ENCODE data around the gene MRPL53.

DNA sequence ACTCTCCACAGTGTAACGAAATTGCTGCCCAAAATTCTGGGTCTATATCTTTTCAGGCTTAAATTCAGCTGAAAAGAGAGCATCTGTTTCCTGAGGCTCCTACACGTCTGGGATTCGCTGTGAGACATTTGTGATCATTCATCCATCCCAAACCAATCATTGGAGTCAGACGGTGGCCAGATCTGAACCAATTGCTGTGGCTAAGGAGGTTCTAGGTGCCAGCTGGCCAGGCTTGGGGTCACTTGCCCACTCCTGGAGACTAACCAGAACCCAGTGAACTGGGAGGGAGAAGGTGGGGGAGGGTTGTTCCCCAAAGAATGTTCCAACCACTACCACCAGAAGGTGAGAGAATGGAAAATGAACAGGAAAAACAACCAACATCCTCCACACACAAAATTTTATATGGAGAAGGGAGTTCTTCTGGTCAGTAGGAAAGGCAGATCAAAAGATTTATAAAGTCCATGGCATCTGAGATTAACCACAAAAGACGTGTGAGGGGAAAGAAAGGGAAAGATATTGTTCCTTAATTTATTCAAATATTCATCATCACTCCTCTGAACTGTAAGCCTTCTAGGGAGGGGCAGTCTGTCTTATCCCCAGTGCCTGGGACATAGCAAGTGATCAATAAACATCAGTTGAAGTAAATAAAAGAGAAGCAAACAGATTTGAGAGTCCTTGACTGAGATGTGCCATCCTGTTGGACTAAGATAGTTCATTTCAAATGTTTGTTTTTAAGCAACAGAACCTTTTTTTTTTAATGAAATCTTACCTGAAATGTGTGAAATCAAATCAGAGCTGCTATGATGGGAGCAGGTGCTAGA, 27.8 kb downstream of the MRPL53 start:
- TF ChIP-seq RAD21 (IDR thresholded peaks at IDR 0.05; ENCODE audit: low read length), result no peak
- TF ChIP-seq, protein P1, sequence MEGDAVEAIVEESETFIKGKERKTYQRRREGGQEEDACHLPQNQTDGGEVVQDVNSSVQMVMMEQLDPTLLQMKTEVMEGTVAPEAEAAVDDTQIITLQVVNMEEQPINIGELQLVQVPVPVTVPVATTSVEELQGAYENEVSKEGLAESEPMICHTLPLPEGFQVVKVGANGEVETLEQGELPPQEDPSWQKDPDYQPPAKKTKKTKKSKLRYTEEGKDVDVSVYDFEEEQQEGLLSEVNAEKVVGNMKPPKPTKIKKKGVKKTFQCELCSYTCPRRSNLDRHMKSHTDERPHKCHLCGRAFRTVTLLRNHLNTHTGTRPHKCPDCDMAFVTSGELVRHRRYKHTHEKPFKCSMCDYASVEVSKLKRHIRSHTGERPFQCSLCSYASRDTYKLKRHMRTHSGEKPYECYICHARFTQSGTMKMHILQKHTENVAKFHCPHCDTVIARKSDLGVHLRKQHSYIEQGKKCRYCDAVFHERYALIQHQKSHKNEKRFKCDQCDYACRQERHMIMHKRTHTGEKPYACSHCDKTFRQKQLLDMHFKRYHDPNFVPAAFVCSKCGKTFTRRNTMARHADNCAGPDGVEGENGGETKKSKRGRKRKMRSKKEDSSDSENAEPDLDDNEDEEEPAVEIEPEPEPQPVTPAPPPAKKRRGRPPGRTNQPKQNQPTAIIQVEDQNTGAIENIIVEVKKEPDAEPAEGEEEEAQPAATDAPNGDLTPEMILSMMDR (conservative IDR thresholded peaks at IDR 0.05; ENCODE audit: low read depth, low read length), result no peak
- no peak for TF ChIP-seq POLR2A (IDR thresholded peaks at IDR 0.05; ENCODE audit: low read depth, low read length)
- TF ChIP-seq SMC3 (IDR thresholded peaks at IDR 0.05; ENCODE audit: low read depth, low read length), result no peak
- TF ChIP-seq, protein P2, sequence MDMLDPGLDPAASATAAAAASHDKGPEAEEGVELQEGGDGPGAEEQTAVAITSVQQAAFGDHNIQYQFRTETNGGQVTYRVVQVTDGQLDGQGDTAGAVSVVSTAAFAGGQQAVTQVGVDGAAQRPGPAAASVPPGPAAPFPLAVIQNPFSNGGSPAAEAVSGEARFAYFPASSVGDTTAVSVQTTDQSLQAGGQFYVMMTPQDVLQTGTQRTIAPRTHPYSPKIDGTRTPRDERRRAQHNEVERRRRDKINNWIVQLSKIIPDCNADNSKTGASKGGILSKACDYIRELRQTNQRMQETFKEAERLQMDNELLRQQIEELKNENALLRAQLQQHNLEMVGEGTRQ (IDR thresholded peaks at IDR 0.05; ENCODE audit: low read depth, low read length), result no peak
- TF ChIP-seq FOS (IDR thresholded peaks at IDR 0.05; ENCODE audit: low read depth, low read length), result no peak
- TF ChIP-seq RFX5 (IDR thresholded peaks at IDR 0.05; ENCODE audit: low read depth, low read length), result no peak
